ENCODE results near the gene SBF1.

- TF ChIP-seq RAD21 (IDR thresholded peaks at IDR 0.05) = no peak
- no peak for TF ChIP-seq CTCF (IDR thresholded peaks at IDR 0.05; ENCODE audit: low read depth, low read length, missing input control)
Measured at GRCh38 chr22:50416996-50417395, 57.8 kb downstream of the SBF1 start.
